GM23338 (cell line): Measurements from ENCODE around the gene SPATA20. TPM values are rescaled to one million over a fixed set of nuclear protein-coding genes. Genes with fewer than 3 reads are reported as not detected.
A peak's percentile ranks its signal among the peaks of the same experiment; 100 is the strongest.

ENCODE experiments used
- ATAC-seq: fragments of 200-7000 bp; cut with Tn5 transposase; 3 replicates; pipeline ENCODE4 v1.9.1; 2020
- DNase-seq: peaks from one replicate; pipeline ENCODE4 v3.0.0-alpha.2; 2015; ENCODE audit warnings: low spot score
- H2AFZ ChIP-seq: fragments of 200-600 bp; sonication (generic); 2 replicates; pipeline ENCODE4 v1.8.0; 2016; ENCODE audit warnings: antibody characterized with exemption, mild to moderate bottlenecking, moderate library complexity
- H3F3A ChIP-seq: fragments of 200-600 bp; sonication (generic); replicated peaks from 2 replicates; pipeline ENCODE4 v1.8.0; 2017; ENCODE audit warnings: antibody characterized with exemption, mixed run types, low read depth
- H3K27ac ChIP-seq: fragments of 200-600 bp; sonication (generic); 2 replicates; pipeline ENCODE4 v1.6.1; 2016; ENCODE audit warnings: low read depth
- H3K27me3 ChIP-seq: fragments of 200-600 bp; sonication (generic); 2 replicates; pipeline ENCODE4 v1.8.0; 2016; ENCODE audit warnings: mild to moderate bottlenecking, mixed run types, moderate library complexity; ENCODE audit not compliant: insufficient read depth
- H3K36me3 ChIP-seq: fragments of 200-600 bp; sonication (generic); 2 replicates; pipeline ENCODE4 v1.8.0; 2016; ENCODE audit warnings: mild to moderate bottlenecking; ENCODE audit not compliant: insufficient read depth
- H3K4me1 ChIP-seq: fragments of 200-600 bp; sonication (generic); 2 replicates; pipeline ENCODE4 v1.8.0; 2016; ENCODE audit warnings: mild to moderate bottlenecking, moderate library complexity; ENCODE audit not compliant: insufficient read depth
- H3K4me2 ChIP-seq: fragments of 200-600 bp; sonication (generic); 2 replicates; pipeline ENCODE4 v1.7.1; 2017; ENCODE audit warnings: mixed run types
- H3K4me3 ChIP-seq: fragments of 200-600 bp; sonication (generic); 2 replicates; pipeline ENCODE4 v1.6.1; 2016; ENCODE audit warnings: mixed run types
- H3K79me2 ChIP-seq: fragments of 200-600 bp; sonication (generic); replicated peaks from 2 replicates; pipeline ENCODE4 v1.8.0; 2017; ENCODE audit warnings: mild to moderate bottlenecking; ENCODE audit not compliant: insufficient read depth
- H3K9me2 ChIP-seq: fragments of 200-600 bp; sonication (generic); 2 replicates; pipeline ENCODE4 v1.8.0; 2017; ENCODE audit not compliant: insufficient read depth
- H4K20me1 ChIP-seq: fragments of 200-600 bp; sonication (generic); replicated peaks from 2 replicates; pipeline ENCODE4 v1.8.0; 2017; ENCODE audit warnings: mild to moderate bottlenecking; ENCODE audit not compliant: insufficient read depth
- H3K27ac Mint-ChIP-seq: 2 replicates; pipeline ENCODE4 v1.8.0; 2020; ENCODE audit warnings: inconsistent platforms, mild to moderate bottlenecking, moderate library complexity, mixed read lengths
- H3K27me3 Mint-ChIP-seq: 3 replicates; pipeline ENCODE4 v1.8.0; 2022; ENCODE audit warnings: low read depth, mild to moderate bottlenecking, moderate library complexity, mixed read lengths, inconsistent platforms; ENCODE audit not compliant: insufficient read depth, poor library complexity
- H3K36me3 Mint-ChIP-seq: 3 replicates; pipeline ENCODE4 v1.8.0; 2021; ENCODE audit warnings: low read depth, mild to moderate bottlenecking, inconsistent platforms, moderate library complexity, mixed read lengths
- H3K4me1 Mint-ChIP-seq: 3 replicates; pipeline ENCODE4 v1.8.0; 2020; ENCODE audit warnings: mild to moderate bottlenecking, inconsistent platforms, mixed read lengths
- H3K4me3 Mint-ChIP-seq: 3 replicates; pipeline ENCODE4 v1.8.0; 2021; ENCODE audit warnings: moderate library complexity, mild to moderate bottlenecking, inconsistent platforms, mixed read lengths
- H3K9me3 Mint-ChIP-seq: 3 replicates; pipeline ENCODE4 v1.8.0; 2020; ENCODE audit warnings: moderate library complexity, mild to moderate bottlenecking, inconsistent platforms, mixed read lengths
- CREB1 ChIP-seq: fragments of 250-450 bp; sonication (Bioruptor Pico); IDR thresholded peaks from 2 replicates; pipeline ENCODE4 v1.5.0; 2020; ENCODE audit warnings: low read depth, mild to moderate bottlenecking, moderate library complexity
- NANOG ChIP-seq: IDR thresholded peaks from 2 replicates; pipeline ENCODE4 v1.6.1; 2016; ENCODE audit warnings: antibody characterized with exemption, borderline replicate concordance
- STAT1 ChIP-seq: IDR thresholded peaks from one replicate; pipeline ENCODE4 v1.6.1; 2016; ENCODE audit warnings: antibody characterized with exemption; ENCODE audit not compliant: unreplicated experiment
- ZNF114 ChIP-seq: fragments of 250-450 bp; sonication (Bioruptor Pico); IDR thresholded peaks from 2 replicates; pipeline ENCODE4 v1.5.0; 2020; ENCODE audit warnings: mild to moderate bottlenecking, moderate library complexity
- polyA plus RNA-seq: library from polyadenylated mRNA; unstranded; fragments of >200 nt; fragmentation: Nextera tagmentation; extraction: Ambion mirVana; gene quantifications from 2 replicates; pipeline ENCODE4 v1.2.1, GENCODE V29; 2016
- total RNA-seq: library from RNA; depleted of rRNA; stranded (reverse); fragments of >200 nt; shearing (Covaris generic); gene quantifications from 2 replicates; pipeline ENCODE4 v1.2.3, GENCODE V29; 2014
- TF ChIP-seq, protein P1 (sequence below): IDR thresholded peaks from one replicate; pipeline ENCODE4 v1.6.1; 2018; ENCODE audit warnings: antibody characterized with exemption; ENCODE audit not compliant: unreplicated experiment
- TF ChIP-seq, protein P2 (sequence below), 2 experiments: fragments of 200-600 bp in 1 of 2; sonication (generic) in 1 of 2; conservative IDR thresholded peaks; 2 replicates each; pipeline versions ENCODE4 v1.5.1 to v1.6.1; 2016 to 2017; ENCODE audit warnings: antibody characterized with exemption in 2 of 2, low read depth in 2 of 2, mild to moderate bottlenecking in 2 of 2, moderate library complexity in 1 of 2
- TF ChIP-seq, protein P3 (sequence below): IDR thresholded peaks from 2 replicates; pipeline ENCODE4 v1.6.1; 2016; ENCODE audit warnings: antibody characterized with exemption

SPATA20 gene
- total and polyA plus RNA-seq, 2 experiments from 2014 or later, result 13.8 to 32.7 TPM

DNA sequence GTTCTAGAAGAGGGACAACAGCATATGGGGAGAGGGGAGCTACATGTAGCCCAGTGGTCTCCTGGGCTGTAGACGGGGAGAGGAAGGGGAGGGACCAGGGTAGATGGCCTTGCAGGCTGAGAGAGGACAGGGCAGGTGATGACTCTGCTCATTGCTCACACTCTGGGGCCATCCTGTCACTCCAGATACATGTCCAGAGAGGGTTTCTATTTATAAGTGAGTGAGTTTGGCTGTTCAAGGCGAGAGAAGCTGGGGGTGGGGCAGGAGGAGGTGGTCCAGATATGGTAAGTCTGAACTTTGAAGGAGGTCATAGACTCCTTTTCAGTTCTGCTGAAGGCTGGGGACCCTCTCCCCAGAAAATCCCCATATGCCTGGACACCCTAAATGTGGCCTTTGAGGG, 35.8 kb downstream of the SPATA20 start (continued):
- TF ChIP-seq, protein P1, sequence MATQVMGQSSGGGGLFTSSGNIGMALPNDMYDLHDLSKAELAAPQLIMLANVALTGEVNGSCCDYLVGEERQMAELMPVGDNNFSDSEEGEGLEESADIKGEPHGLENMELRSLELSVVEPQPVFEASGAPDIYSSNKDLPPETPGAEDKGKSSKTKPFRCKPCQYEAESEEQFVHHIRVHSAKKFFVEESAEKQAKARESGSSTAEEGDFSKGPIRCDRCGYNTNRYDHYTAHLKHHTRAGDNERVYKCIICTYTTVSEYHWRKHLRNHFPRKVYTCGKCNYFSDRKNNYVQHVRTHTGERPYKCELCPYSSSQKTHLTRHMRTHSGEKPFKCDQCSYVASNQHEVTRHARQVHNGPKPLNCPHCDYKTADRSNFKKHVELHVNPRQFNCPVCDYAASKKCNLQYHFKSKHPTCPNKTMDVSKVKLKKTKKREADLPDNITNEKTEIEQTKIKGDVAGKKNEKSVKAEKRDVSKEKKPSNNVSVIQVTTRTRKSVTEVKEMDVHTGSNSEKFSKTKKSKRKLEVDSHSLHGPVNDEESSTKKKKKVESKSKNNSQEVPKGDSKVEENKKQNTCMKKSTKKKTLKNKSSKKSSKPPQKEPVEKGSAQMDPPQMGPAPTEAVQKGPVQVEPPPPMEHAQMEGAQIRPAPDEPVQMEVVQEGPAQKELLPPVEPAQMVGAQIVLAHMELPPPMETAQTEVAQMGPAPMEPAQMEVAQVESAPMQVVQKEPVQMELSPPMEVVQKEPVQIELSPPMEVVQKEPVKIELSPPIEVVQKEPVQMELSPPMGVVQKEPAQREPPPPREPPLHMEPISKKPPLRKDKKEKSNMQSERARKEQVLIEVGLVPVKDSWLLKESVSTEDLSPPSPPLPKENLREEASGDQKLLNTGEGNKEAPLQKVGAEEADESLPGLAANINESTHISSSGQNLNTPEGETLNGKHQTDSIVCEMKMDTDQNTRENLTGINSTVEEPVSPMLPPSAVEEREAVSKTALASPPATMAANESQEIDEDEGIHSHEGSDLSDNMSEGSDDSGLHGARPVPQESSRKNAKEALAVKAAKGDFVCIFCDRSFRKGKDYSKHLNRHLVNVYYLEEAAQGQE, result no peak

DNA sequence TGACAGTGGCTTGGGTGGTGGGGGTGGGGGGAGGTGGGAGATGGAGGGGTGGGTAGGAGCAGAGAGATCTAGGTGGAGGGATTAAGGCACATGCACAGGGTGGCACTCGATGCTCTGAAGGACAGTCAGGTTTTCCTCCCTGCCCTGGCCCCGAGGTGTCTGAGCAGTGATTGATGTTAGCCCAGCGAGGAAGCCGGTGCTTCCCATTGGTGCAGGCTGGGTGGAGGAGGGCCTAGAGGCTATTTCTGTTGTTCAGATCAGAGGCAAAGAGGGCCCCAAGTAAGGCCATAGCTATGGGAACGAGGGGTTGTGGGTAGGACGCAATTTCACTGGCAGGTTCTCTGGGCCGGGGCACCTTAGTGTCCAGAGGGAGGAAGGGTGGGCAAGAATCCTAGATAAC, 36.7 kb downstream of the SPATA20 start:
- peaks cover 30% of the 10 kb centered on the region for H3K4me1 Mint-ChIP-seq
- ATAC-seq (peak; percentile 64), DNase-seq (peak; percentile 51)
- Histone ChIP-seq H3K79me2 (no peaks in the 10 kb centered on the region), H3K4me1 (no peaks in the 10 kb centered on the region; the same call in 1 of the 2 replicates), H4K20me1 (no peaks in the 10 kb centered on the region), H3K36me3 (no peaks in the 10 kb centered on the region), H3F3A (no peaks in the 10 kb centered on the region), H2AFZ (no peak overlapping the region), H3K9me2 (no peaks in the 10 kb centered on the region), H3K27ac (no peak overlapping the region), H3K4me2 (no peak overlapping the region), H3K4me3 (no peak overlapping the region), H3K27me3 (no peaks in the 10 kb centered on the region)
- no peaks in the 10 kb centered on the region for H3K36me3 Mint-ChIP-seq
- H3K27ac Mint-ChIP-seq, result no peak overlapping the region; the same call in 1 of the 2 replicates
- no peak for TF ChIP-seq CREB1 (CRISPR knock-in tag)
- TF ChIP-seq, protein P2, sequence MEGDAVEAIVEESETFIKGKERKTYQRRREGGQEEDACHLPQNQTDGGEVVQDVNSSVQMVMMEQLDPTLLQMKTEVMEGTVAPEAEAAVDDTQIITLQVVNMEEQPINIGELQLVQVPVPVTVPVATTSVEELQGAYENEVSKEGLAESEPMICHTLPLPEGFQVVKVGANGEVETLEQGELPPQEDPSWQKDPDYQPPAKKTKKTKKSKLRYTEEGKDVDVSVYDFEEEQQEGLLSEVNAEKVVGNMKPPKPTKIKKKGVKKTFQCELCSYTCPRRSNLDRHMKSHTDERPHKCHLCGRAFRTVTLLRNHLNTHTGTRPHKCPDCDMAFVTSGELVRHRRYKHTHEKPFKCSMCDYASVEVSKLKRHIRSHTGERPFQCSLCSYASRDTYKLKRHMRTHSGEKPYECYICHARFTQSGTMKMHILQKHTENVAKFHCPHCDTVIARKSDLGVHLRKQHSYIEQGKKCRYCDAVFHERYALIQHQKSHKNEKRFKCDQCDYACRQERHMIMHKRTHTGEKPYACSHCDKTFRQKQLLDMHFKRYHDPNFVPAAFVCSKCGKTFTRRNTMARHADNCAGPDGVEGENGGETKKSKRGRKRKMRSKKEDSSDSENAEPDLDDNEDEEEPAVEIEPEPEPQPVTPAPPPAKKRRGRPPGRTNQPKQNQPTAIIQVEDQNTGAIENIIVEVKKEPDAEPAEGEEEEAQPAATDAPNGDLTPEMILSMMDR (conservative IDR thresholded peaks at IDR 0.05; ENCODE audit: low read depth in 2 of 2), result no peak
- TF ChIP-seq, protein P3, sequence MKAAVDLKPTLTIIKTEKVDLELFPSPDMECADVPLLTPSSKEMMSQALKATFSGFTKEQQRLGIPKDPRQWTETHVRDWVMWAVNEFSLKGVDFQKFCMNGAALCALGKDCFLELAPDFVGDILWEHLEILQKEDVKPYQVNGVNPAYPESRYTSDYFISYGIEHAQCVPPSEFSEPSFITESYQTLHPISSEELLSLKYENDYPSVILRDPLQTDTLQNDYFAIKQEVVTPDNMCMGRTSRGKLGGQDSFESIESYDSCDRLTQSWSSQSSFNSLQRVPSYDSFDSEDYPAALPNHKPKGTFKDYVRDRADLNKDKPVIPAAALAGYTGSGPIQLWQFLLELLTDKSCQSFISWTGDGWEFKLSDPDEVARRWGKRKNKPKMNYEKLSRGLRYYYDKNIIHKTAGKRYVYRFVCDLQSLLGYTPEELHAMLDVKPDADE, result no peak
- no peak for TF ChIP-seq NANOG
- H3K4me3 Mint-ChIP-seq, result no peak overlapping the region
- peaks cover 15% of the 10 kb centered on the region for H3K27me3 Mint-ChIP-seq
- no peaks in the 10 kb centered on the region; the same call in 2 of the 3 replicates for H3K9me3 Mint-ChIP-seq

DNA sequence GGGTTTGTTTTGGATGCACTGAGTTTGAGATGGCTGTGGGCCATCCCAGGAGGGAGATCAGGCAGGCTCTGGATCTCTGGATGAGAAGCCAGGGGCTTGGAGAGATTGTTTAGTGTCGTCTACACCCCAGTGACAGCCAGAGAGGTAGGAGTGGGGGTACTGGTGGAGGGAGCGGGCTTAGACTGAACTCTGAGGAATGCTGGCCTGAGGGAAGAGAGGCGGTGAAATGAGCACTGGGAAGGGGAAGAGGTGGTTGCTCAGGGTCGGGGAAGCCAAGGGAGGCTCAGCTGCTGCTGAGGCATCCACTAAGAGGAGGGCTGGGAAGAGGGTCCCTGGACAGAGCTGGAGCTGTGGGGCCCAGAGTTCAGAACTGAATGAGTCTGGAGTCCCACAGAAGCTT, 37.1 kb downstream of the SPATA20 start:
- H3F3A ChIP-seq, result no peaks in the 10 kb centered on the region
- no peak overlapping the region for H3K4me2 ChIP-seq
- ATAC-seq (no peak; the same call in 1 of the 3 replicates), DNase-seq (no peak)
- H3K27me3 Mint-ChIP-seq, result peaks cover 19% of the 10 kb centered on the region
- H3K27me3 ChIP-seq, result no peaks in the 10 kb centered on the region
- H3K36me3 ChIP-seq, result no peaks in the 10 kb centered on the region
- no peaks in the 10 kb centered on the region for H3K9me2 ChIP-seq
- no peaks in the 10 kb centered on the region for H4K20me1 ChIP-seq
- no peak overlapping the region for H3K4me3 ChIP-seq
- no peak overlapping the region for H2AFZ ChIP-seq
- H3K9me3 Mint-ChIP-seq, result no peaks in the 10 kb centered on the region; the same call in 2 of the 3 replicates
- no peak overlapping the region for H3K27ac ChIP-seq
- H3K36me3 Mint-ChIP-seq, result no peaks in the 10 kb centered on the region
- no peaks in the 10 kb centered on the region; the same call in 1 of the 2 replicates for H3K4me1 ChIP-seq
- no peak overlapping the region for H3K27ac Mint-ChIP-seq
- H3K4me1 Mint-ChIP-seq, result peaks cover 25% of the 10 kb centered on the region
- H3K79me2 ChIP-seq, result no peaks in the 10 kb centered on the region
- no peak overlapping the region for H3K4me3 Mint-ChIP-seq
- TF ChIP-seq, protein P2 (conservative IDR thresholded peaks at IDR 0.05; ENCODE audit: low read depth in 2 of 2), result no peak
- TF ChIP-seq STAT1 (no peak), ZNF114 (no peak)
